GM19025 (cell line): Measurements from ENCODE around the gene CTBP1.

Experiments used
- ATAC-seq: cut with Tn5 transposase; IDR thresholded peaks from one replicate; pipeline ENCODE4 v1.9.1; 2021; ENCODE audit warnings: mild to moderate bottlenecking, low read depth, moderate library complexity; ENCODE audit not compliant: unreplicated experiment

Gene CTBP1

DNA sequence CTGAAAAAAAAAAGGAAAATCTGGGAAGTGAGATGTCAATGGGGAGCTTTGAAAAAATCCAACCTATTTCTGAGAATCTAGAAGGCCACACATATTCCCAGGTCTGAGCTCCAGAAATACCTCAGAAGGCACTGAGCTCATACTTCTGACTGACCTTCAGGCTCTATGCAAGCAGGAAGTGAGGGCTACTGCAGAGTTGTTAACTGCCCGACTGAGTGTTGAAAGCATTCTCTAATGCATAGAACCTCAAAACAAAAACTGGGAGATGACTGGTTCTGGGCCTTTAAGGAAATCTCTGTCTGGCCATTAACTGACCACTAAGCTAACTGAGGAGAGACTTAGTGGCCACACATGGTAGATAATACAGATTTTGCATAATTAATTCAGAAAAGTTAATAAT is 69.0 kb downstream of the CTBP1 start:
- ATAC-seq = no peak

- ATAC-seq = no peak
These were observed 69.9 kb downstream of the CTBP1 start for GRCh38 chr4:1179089-1179441.

DNA sequence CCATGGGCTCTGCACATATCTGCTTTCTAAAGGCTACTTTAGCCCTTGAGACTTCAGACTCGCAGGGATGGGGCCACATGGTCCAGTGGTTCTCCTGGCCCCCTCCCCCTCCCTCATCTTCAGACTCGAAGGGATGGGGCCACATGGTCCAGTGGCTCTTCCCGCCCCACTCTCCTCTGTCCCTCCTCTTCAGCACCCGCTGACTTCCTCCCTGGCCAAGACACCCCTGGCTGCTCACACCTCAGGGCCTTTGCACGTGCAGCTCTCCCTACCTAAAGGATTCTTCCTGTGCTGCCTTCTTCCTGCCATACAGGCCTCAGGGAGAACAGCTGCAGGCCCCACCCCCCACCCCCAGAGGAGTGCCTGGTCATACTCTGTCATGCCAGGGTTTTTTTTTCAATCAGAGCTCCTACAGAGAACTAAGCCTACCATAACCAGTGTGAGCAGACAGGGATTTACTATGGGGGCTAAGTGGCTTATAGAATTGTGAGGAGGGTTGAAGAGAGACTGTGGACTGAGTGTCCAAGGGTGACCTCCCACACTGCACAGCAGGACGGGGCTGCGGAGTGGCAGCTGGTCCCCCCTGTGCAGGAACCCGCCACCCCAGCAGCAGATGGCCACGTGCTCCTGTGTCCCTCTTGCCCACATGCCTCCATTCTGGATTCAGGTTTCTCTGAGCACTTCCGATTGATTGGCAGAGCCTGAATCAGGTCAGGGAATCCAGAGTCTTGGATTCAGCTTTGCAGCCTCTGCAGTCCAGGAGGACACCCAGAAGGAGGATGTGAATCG is 70.4 kb downstream of the CTBP1 start:
- no peak for ATAC-seq

- no peak for ATAC-seq
These were observed 71.4 kb downstream of the CTBP1 start for GRCh38 chr4:1177274-1178141.

- ATAC-seq = no peak
These were observed 72.3 kb downstream of the CTBP1 start for GRCh38 chr4:1176398-1177273.

DNA sequence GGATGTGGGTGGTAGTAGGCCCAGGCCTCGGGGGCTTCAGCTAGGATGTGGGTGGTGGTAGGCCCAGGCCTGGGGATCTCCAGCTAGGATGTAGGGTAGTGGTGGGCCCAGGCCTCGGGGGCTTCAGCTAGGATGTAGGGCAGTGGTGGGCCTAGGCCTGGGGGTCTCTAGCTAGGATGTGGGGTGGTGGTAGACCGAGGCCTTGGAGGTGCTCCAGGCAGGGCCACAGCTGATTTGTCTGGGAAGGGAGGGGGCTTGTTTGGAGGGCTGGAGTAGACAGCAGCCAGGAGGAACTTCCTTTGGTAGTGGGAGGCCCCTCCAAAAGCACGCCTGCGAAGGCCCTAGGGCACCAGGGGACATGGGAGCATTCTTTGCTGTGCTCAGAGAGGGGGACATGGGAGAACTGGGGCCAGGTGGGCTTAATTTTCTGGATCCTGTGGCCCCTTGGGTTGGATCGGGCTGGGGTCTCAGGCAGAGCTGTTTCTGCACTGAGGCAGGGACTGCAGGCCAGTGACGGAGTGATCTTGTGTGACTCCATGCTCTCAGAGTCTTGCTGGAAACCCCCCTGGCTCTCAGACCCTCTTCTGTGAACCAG is 73.2 kb downstream of the CTBP1 start:
- no peak for ATAC-seq

- ATAC-seq = no peak
These were observed 73.8 kb downstream of the CTBP1 start for GRCh38 chr4:1174941-1175634.

GRCh38 chr4:1172971-1173757 is 75.8 kb downstream of the CTBP1 start:
- no peak for ATAC-seq

GRCh38 chr4:1172228-1172851 is 76.6 kb downstream of the CTBP1 start, which contains the start of gene SPON2:
SPON2 (minus strand) TSS chr4:1172583.
- no peak for ATAC-seq

GRCh38 chr4:1171311-1172227 is 77.4 kb downstream of the CTBP1 start:
- no peak for ATAC-seq

- no peak for ATAC-seq
These were observed 78.0 kb downstream of the CTBP1 start for GRCh38 chr4:1170976-1171310.

DNA sequence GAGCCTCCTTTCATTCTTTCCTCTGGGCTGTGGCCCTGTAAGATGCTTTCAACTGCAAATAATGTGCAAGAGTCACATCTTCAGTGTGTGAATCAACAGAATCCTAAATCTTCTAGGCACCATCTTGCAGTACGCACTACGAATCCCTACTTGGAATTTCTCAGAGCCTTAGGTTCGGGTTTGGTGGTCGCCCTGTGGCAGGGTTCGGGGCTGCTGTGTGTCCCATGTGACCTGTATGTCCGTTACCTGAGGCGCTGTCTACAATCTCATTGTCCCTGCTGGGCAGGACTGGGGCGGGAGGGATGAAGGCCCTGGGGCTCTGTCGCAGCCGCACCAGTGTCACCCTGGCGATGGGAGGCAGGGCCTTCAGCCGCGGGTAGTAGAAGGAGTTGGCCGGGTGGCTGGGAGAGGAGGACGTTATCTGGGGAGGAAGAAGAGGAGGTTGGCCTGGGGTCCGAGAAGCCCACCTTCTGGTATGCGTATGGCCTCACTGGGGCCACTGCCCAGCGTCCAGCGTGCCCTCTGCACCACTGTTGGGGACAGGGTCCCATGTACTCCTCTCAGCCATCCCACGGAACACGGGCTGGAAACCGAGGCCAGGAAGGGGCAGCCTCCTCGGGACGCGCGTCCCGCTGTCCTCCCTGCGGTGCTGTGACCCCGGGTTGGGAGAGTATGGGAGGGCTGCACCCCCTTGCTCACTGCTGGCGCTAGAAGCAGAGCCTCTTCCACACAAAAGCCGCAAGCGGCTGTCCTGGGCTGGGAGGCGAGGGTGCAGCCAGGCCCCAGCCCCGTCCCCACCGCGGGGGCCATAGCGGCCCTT is 78.6 kb downstream of the CTBP1 start:
- ATAC-seq = no peak

GRCh38 chr4:1169691-1170096 is 79.2 kb downstream of the CTBP1 start:
- no peak for ATAC-seq

GRCh38 chr4:1169171-1169671 is 79.7 kb downstream of the CTBP1 start:
- ATAC-seq = no peak

GRCh38 chr4:1168191-1169101 is 80.5 kb downstream of the CTBP1 start:
- no peak for ATAC-seq
